CD14-positive monocyte (primary cell): ENCODE results near the gene RHOF. TPM values are rescaled to one million over a fixed set of nuclear protein-coding genes. Genes with fewer than 3 reads are reported as not detected.

Experiments
- DNase-seq, 3 donors: peaks; one replicate each; pipeline ENCODE4 v3.0.0-alpha.2; 2011 to 2022
- H2AFZ ChIP-seq: 2 replicates; pipeline ENCODE4 v1.6.0; 2012; ENCODE audit warnings: mild to moderate bottlenecking, low read depth, low read length, inconsistent platforms; ENCODE audit not compliant: insufficient read depth, poor library complexity, severe bottlenecking
- H3K27ac ChIP-seq, 2 donors: 1 replicate in 1 of 2; 2 replicates in 1 of 2; pipeline ENCODE4 v1.5.1; 2012 to 2013; ENCODE audit warnings: low read length in 2 of 2, control low read depth in 1 of 2, inconsistent platforms in 1 of 2, low read depth in 1 of 2, mild to moderate bottlenecking in 1 of 2
- H3K27me3 ChIP-seq, 2 donors: one replicate each; pipeline versions ENCODE4 v1.6.0 to v1.6.1; 2011 to 2013; ENCODE audit warnings: low read length in 2 of 2; ENCODE audit not compliant: control insufficient read depth in 2 of 2, insufficient read depth in 2 of 2
- H3K36me3 ChIP-seq, 2 donors: replicated peaks in 1 of 2; 1 replicate in 1 of 2; 2 replicates in 1 of 2; pipeline versions ENCODE4 v1.5.1 to v1.6.1; 2012 to 2013; ENCODE audit warnings: low read length in 2 of 2, control low read depth in 1 of 2, inconsistent platforms in 1 of 2, mild to moderate bottlenecking in 1 of 2; ENCODE audit not compliant: insufficient read depth in 2 of 2, control insufficient read depth in 1 of 2
- H3K4me1 ChIP-seq, 2 donors: 1 replicate in 1 of 2; 2 replicates in 1 of 2; pipeline versions ENCODE4 v1.5.1 to v1.6.1; 2012 to 2013; ENCODE audit warnings: low read length in 2 of 2, control low read depth in 1 of 2, inconsistent platforms in 1 of 2, mild to moderate bottlenecking in 1 of 2, moderate library complexity in 1 of 2; ENCODE audit not compliant: insufficient read depth in 2 of 2, control insufficient read depth in 1 of 2
- H3K4me2 ChIP-seq: replicated peaks from 2 replicates; pipeline ENCODE3; 2012; ENCODE audit warnings: low read length, moderate library complexity, mild to moderate bottlenecking; ENCODE audit not compliant: poor library complexity, severe bottlenecking; ENCODE audit errors: extremely low read depth
- H3K4me3 ChIP-seq, 3 experiments: fragments of 200-600 bp in 1 of 3; sonication (generic) in 1 of 3; replicated peaks in 1 of 3; 1 replicate in 2 of 3; 2 replicates in 1 of 3; pipeline ENCODE4 v1.5.1; 2011 to 2013; ENCODE audit warnings: low read length in 3 of 3, mild to moderate bottlenecking in 3 of 3, control low read depth in 2 of 3, low read depth in 2 of 3, inconsistent platforms in 1 of 3, moderate library complexity in 1 of 3
- H3K79me2 ChIP-seq: 2 replicates; pipeline ENCODE4 v1.6.0; 2012; ENCODE audit warnings: mild to moderate bottlenecking, control low read depth, inconsistent platforms, low read length, moderate library complexity; ENCODE audit not compliant: insufficient read depth
- H3K9ac ChIP-seq: 2 replicates; pipeline ENCODE4 v1.6.0; 2017; ENCODE audit warnings: low read length, mild to moderate bottlenecking; ENCODE audit not compliant: insufficient read depth, poor library complexity, severe bottlenecking
- H3K9me3 ChIP-seq, 2 donors: replicated peaks in 1 of 2; 1 replicate in 1 of 2; 2 replicates in 1 of 2; pipeline versions ENCODE4 v1.5.1 to v1.6.1; 2012 to 2013; ENCODE audit warnings: low read length in 2 of 2, control low read depth in 1 of 2; ENCODE audit not compliant: control insufficient read depth in 1 of 2, insufficient read depth in 1 of 2
- H4K20me1 ChIP-seq: 2 replicates; pipeline ENCODE4 v1.6.0; 2012; ENCODE audit warnings: mild to moderate bottlenecking, low read length, control low read depth, moderate library complexity; ENCODE audit not compliant: insufficient read depth
- H3K27ac Mint-ChIP-seq, 7 donors: one replicate each; pipeline ENCODE4 v1.8.0; 2020; ENCODE audit warnings: mild to moderate bottlenecking in 7 of 7, mixed read lengths in 7 of 7, moderate library complexity in 6 of 7, inconsistent platforms in 2 of 7
- H3K27me3 Mint-ChIP-seq, 3 donors: one replicate each; pipeline ENCODE4 v1.8.0; 2021 to 2022; ENCODE audit warnings: low read depth in 3 of 3, mild to moderate bottlenecking in 3 of 3, mixed read lengths in 3 of 3, moderate library complexity in 3 of 3, inconsistent platforms in 1 of 3
- H3K36me3 Mint-ChIP-seq, 2 donors: one replicate each; pipeline ENCODE4 v1.8.0; 2020; ENCODE audit warnings: mixed read lengths in 2 of 2, inconsistent platforms in 1 of 2, mild to moderate bottlenecking in 1 of 2
- H3K4me1 Mint-ChIP-seq: one replicate; pipeline ENCODE4 v1.8.0; 2020; ENCODE audit warnings: mild to moderate bottlenecking, mixed read lengths
- H3K4me3 Mint-ChIP-seq, 2 donors: one replicate each; pipeline ENCODE4 v1.8.0; 2020; ENCODE audit warnings: mild to moderate bottlenecking in 2 of 2, mixed read lengths in 2 of 2, moderate library complexity in 1 of 2
- H3K9me3 Mint-ChIP-seq, 7 donors: one replicate each; pipeline ENCODE4 v1.8.0; 2020 to 2022; ENCODE audit warnings: mixed read lengths in 7 of 7, mild to moderate bottlenecking in 6 of 7, moderate library complexity in 6 of 7, inconsistent platforms in 2 of 7
- WGBS: methylation state at CpG from one replicate; pipeline ENCODE4 v1.1.5; 2013; ENCODE audit warnings: missing lambda C conversion rate; ENCODE audit not compliant: insufficient coverage; 5-methylcytosine and 5-hydroxymethylcytosine counted together
- intact Hi-C, 2 donors: fragments of 100-400 bp; cut with micrococcal nuclease; formaldehyde crosslinking; loops; one replicate each; pipeline versions ENCODE4 v1.15.0 to v1.15.1; 2023
- polyA minus RNA-seq: library from RNA; depleted of rRNA, polyadenylated mRNA; stranded (reverse); fragments of >200 nt; gene quantifications from 2 replicates; pipeline ENCODE4 v1.2.3, GENCODE V29; 2012
- polyA plus RNA-seq, 3 donors: library from polyadenylated mRNA; depleted of rRNA in 1 of 3; unstranded in 2 of 3; stranded (reverse) in 1 of 3; fragments of 300-500 nt in 2 of 3; fragments of >200 nt in 1 of 3; fragmentation: Illumina TruSeq in 2 of 3; gene quantifications; 1 replicate in 2 of 3; 2 replicates in 1 of 3; pipeline ENCODE4 v1.2.3, GENCODE V29; 2012 to 2021
- total RNA-seq, 12 experiments: library from RNA in 1 of 12; stranded (reverse) in 1 of 12; fragments of 120-200 nt in 1 of 12; gene quantifications; one replicate each; pipeline ENCODE4 v1.2.4 and lab custom pipeline; 2013 to 2026; ENCODE audit warnings: mixed read lengths in 6 of 12, inconsistent platforms in 1 of 12
- TF ChIP-seq, protein P1 (sequence below): fragments of 200-600 bp; IDR thresholded peaks from one replicate; pipeline ENCODE4 v1.8.0; 2022; ENCODE audit warnings: antibody characterized with exemption, mild to moderate bottlenecking

The RHOF gene
- 18.0 TPM for total RNA-seq (2013)
- polyA plus RNA-seq, result 10 to 100 TPM in 2 of 3 donors, 1 to 10 TPM in 1; 7.1 to 25.9 (median 13.6) TPM
- polyA minus RNA-seq, result 17.9 and 22.1 TPM in 2 replicates
- 11.1 to 68.3 (median 23.6) reads per million in 11 experiments for total RNA-seq (lab: John Stamatoyannopoulos, UW)

- DNase-seq, result peak in 2 of 3 donors; percentile 57 to 65
- intact Hi-C loops, result loop anchor here (5.0 to 10.0 kb wide), 4 partner anchors 96 to 291 kb away; partner anchors contain the start of gene ORAI1 (in 1 of the 2)
- H2AFZ ChIP-seq, result peak within 1 kb of the TSS; percentile 85
- H3K4me1 ChIP-seq, result peaks cover 87 to 98% of the 10 kb centered on the region in 2 donors
- peak within 1 kb of the TSS; percentile 59 to 82 (median 64) for H3K4me3 ChIP-seq
- H3K36me3 Mint-ChIP-seq, result peaks cover 21 to 40% of the 10 kb centered on the region in 2 donors
- TF ChIP-seq, protein P1, sequence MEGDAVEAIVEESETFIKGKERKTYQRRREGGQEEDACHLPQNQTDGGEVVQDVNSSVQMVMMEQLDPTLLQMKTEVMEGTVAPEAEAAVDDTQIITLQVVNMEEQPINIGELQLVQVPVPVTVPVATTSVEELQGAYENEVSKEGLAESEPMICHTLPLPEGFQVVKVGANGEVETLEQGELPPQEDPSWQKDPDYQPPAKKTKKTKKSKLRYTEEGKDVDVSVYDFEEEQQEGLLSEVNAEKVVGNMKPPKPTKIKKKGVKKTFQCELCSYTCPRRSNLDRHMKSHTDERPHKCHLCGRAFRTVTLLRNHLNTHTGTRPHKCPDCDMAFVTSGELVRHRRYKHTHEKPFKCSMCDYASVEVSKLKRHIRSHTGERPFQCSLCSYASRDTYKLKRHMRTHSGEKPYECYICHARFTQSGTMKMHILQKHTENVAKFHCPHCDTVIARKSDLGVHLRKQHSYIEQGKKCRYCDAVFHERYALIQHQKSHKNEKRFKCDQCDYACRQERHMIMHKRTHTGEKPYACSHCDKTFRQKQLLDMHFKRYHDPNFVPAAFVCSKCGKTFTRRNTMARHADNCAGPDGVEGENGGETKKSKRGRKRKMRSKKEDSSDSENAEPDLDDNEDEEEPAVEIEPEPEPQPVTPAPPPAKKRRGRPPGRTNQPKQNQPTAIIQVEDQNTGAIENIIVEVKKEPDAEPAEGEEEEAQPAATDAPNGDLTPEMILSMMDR, result no peak
- peaks cover 0 to 2% (median 0%) of the 10 kb centered on the region in 3 donors for H3K27me3 Mint-ChIP-seq
- H3K27ac ChIP-seq, result peak within 1 kb of the TSS; percentile 49 to 67
- peaks cover 0 to 3% (median 0%) of the 10 kb centered on the region in 7 donors for H3K9me3 Mint-ChIP-seq
- peak within 1 kb of the TSS; percentile 81 for H3K9ac ChIP-seq
- peaks cover 24 to 25% of the 10 kb centered on the region in 2 donors for H3K36me3 ChIP-seq
- H3K9me3 ChIP-seq, result no peaks in the 10 kb centered on the region
- H3K27ac Mint-ChIP-seq, result peak within 1 kb of the TSS; percentile 88 to 98 (median 93)
- H3K27me3 ChIP-seq, result no peaks in the 10 kb centered on the region
- 0% methylated on average over 36 of the region's 36 CpGs for WGBS
- peak within 1 kb of the TSS; percentile 90 for H3K4me2 ChIP-seq
- peak within 1 kb of the TSS; percentile 81 to 89 for H3K4me3 Mint-ChIP-seq
- H4K20me1 ChIP-seq, result peaks cover 41% of the 10 kb centered on the region
- H3K4me1 Mint-ChIP-seq, result peaks cover 67% of the 10 kb centered on the region
- H3K79me2 ChIP-seq, result peaks cover 58% of the 10 kb centered on the region
Measured at GRCh38 chr12:121793440-121793837, at the start of gene RHOF. TSS of gene RHOF (minus strand) at chr12:121793688. CDS start at chr12:121793633, 55 bp downstream.

DNA sequence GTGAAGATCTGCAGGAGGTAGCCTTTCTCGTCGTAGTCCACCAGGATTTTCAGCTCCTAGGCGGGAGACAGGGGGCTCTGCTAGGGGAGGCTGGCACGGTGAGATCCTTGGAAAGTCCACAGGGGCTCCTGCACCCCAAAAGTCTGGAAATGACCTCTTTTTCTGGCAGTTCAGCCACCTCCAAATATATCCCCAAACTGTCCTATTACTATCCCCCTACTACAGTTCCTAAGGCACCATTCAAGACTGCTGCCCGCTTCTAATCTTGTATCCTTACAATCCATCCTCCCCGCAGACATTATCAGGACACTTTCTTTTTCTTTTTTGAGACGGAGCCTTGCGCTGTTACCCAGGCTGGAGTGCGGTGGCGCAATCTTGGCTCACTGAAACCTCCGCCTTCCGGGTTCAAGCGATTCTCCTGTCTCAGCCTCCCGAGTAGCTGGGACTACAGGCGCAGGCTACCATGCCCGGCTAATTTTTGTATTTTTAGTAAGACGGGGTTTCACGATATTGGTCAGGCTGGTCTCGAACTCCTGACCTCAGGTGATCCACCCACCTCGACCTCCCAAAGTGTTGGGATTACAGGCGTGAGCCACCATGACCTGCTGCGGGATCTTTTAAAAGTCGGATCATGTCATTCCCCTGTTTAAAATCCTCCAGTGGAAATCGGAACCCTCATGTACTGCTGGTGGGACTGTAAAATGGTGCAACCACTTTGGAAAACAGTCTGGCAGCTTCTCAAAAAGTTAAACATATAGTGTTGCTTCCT is 46.7 kb upstream of the RHOF start:
- H3K4me3 ChIP-seq, result peak overlapping the region; percentile 70 to 99 (median 98)
- peaks cover 19 to 22% of the 10 kb centered on the region in 2 donors for H3K4me1 ChIP-seq
- H3K9me3 ChIP-seq, result no peaks in the 10 kb centered on the region
- peak overlapping the region; percentile 87 to 96 (median 92) for H3K27ac Mint-ChIP-seq
- H3K4me1 Mint-ChIP-seq, result peaks cover 18% of the 10 kb centered on the region
- H3K79me2 ChIP-seq, result peaks cover 3% of the 10 kb centered on the region
- H3K9ac ChIP-seq, result peak overlapping the region; percentile 81
- peaks cover 0 to 2% (median 0%) of the 10 kb centered on the region in 7 donors for H3K9me3 Mint-ChIP-seq
- no peaks in the 10 kb centered on the region for H3K36me3 Mint-ChIP-seq
- no peaks in the 10 kb centered on the region for H3K36me3 ChIP-seq
- intact Hi-C loops, result loop anchor here (2.0 to 5.0 kb wide), 2 partner anchors 47 to 49 kb away; partner anchors contain the start of gene PSMD9 (in 2 of the 2)
- H3K4me2 ChIP-seq, result peak overlapping the region; percentile 98
- H3K27ac ChIP-seq, result peak overlapping the region; percentile 75 to 89
- DNase-seq, result peak in 1 of 3 donors; percentile 25
- no peaks in the 10 kb centered on the region for H4K20me1 ChIP-seq
- H3K27me3 ChIP-seq, result no peaks in the 10 kb centered on the region
- H3K27me3 Mint-ChIP-seq, result peaks cover 2 to 13% (median 6%) of the 10 kb centered on the region in 3 donors
- WGBS, result 47% methylated on average over 20 of the region's 24 CpGs
- TF ChIP-seq, protein P1, result no peak
- peak overlapping the region; percentile 95 to 99 for H3K4me3 Mint-ChIP-seq
- peak overlapping the region; percentile 94 for H2AFZ ChIP-seq
